CD1c-positive myeloid dendritic cell (primary cell): ENCODE measurements around the gene ENTPD1.
A peak's percentile ranks its signal among the peaks of the same experiment; 100 is the strongest.
"Not testable (repeated sequence)": the region's sequence is repeated elsewhere in the genome, so short reads cannot be mapped to it uniquely, and the experiment has no call there.

Experiments used
- DNase-seq: peaks from one replicate; pipeline ENCODE4 v3.0.0-alpha.2; 2016; ENCODE audit errors: extremely low spot score

ENTPD1 gene

DNA sequence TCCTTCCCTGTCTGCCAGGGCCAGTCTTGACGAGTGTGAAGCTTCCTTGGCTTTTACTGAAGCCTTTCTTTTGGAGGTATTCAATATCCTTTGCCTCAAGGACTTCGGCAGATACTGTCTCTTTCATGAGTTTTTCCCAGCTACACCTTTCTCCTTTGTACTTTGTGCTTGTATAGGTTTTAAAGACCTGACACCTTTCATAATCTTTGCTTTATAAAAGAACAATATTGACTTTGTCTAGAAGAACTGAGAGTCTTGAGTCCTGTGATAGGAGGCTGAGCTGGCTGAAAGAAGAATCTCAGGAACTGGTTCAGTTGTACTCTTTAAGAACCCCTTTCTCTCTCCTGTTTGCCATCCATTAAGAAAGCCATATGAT is 110.5 kb downstream of the ENTPD1 start:
- DNase-seq = no peak

DNA sequence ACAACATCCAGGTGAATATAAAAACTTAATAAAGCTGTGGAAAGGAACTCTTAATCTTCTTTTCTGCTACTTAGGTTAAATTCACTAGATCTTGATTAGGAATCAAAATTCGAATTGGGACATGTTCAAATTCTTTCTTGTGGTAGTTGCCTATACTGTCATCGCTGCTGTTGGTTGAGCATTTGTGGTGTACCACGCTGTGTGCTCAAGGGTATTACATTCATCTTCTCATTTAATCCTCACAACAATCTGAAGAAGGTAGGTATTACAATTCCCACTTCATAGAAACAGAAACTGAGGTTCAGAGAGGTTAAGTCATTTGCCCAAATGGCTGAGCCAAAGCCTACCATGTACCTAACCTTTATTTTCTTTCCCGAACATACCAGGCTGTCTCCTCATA is 111.9 kb downstream of the ENTPD1 start:
- DNase-seq = no peak

DNA sequence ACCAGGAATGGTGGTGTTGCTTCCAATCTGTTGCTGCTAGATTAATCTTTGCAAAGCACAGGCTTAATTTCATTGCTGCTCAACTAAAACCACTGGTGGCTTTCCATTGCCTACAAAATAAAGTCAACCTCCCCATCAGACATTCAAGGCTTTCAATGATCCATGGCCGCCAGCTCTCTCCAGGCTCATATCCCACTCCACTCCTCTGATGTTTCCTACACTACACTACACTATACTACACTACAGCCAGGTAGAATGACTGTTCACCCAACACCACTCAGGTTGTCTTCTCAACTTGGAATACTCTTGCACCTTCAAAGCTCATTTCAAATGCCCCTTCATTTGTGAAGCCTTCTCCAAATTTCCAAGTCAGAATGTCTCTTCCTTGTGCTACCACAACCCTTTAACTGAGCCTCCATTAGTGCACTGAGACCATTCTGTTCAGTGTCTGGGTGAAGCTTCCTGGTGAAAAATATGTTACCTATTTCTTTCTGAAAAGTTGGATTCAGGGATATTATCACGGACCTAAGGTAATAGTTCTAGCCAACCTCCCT is 116.3 kb downstream of the ENTPD1 start:
- no peak for DNase-seq

DNA sequence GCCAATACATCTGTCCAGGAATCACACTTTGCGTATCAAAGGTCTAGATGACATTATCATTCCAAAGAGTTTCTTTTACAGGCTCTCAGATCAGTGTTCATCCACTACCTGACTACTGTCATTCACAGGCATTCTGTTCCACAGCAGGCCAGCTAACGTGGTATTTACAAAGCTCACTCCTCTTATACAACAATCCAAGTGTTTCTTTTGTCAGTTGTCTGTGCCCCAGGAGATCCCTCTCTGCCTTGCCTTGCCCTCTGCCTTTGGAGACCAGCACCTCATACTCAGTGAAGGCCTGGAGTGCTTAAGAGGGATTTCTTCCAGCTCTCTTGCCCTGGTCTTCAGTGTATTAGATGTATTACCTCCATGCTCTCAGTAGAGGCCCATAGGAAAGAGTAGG is 117.2 kb downstream of the ENTPD1 start:
- no peak for DNase-seq

DNA sequence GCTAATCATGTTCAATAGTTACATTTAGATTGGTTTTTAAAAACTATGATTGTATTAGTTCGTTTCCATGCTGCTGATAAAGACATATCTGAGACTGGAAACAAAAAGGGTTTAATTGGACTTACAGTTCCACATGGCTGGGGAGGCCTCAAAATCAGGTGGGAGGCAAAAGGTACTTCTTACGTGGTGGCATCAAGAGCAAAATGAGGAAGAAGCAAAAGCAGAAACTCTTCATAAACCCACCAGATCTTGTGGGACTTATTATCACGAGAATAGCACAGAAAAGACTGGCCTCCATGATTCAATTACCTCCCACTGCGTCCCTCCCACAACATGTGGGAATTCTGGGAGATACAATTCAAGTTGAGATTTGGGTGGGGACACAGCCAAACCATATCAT is 117.7 kb downstream of the ENTPD1 start:
- DNase-seq = no peak

DNA sequence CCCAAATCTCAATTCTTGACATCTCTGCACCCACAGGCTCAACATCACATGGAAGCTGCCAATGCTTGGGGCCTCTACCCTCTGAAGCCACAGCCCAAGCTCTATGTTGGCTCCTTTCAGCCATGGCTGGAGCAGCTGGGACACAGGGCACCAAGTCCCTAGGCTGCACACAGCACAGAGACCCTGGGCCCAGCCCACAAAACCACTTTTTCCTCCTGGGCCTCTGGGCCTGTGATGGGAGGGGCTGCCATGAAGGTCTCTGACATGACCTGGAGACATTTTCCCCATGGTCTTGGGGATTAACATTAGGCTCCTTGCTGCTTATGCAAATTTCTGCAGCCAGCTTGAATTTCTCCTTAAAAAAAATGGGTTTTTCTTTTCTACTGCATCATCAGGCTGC is 118.8 kb downstream of the ENTPD1 start:
- not testable (repeated sequence) for DNase-seq

DNA sequence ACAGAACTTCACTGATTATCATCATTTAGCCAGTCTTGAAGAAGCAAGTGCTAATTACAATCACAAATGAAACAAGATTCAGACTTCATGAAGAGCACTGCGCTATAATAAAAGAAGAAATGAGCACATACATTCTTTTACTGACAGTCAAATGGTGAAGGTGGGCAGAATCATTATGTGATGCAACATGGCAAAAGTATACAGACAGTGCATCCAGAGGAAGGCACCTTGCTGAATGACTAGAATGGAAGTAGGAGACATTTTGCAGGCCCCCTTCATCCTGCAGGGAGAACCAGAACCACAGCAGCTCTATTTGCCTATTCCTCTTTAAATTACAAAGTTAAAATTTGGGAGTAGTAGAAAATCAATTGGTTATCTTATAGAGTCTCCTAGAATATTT is 120.8 kb downstream of the ENTPD1 start:
- DNase-seq = no peak

DNA sequence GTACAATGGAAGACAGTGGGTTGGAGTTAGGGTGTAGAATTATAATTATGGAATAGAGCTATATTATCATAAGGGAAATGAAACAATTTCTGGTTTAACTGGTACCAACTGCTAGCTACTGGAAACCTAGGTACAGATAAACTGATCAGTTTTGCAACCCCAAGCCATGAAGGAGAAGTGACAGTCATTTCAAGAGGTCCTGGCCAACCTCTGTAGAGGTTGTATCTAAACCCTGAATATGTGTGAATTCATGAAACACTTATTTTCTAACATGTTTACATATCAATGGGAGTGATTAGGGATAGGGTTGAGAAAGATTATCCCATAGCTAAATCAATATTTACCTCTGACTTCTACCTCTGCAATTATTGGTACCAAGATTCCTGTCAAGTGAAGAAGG is 121.9 kb downstream of the ENTPD1 start:
- peak; percentile 16 for DNase-seq

DNA sequence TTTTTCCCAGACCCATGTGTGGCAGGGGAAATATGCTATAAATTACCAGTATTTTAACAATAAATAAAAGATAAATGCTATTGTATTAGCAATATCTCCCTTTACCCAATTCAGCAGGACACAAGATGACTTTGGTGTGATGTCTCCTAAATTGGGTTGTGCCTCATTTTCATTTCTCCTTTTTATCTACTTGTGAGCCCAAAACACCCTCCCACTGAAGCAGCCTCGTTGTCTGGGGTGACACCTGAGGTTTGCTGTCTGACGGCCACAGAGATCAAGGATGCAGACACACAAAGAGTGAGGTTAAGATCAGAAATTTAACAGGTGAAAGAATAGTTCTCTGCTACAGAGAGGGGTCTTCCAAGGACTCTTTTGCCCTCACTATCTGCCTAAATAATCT is 124.7 kb downstream of the ENTPD1 start:
- no peak for DNase-seq

DNA sequence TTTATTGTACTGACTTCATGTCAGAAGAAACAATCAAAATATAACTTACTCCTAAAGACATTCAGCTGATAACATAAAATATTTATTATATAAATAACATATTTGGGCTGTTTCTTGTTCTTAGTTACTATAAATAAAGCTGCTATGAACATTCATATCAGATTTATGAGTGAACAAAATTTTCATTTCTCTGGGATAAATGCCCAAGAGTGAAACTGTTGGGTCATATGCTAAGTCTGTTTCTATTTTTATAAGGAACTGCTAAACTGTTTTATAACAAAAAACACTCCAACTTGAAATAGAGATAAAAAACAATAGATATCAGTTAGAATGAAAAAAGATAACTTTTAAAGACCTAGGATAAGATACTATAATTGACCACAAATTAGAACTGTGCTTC is 125.4 kb downstream of the ENTPD1 start:
- no peak for DNase-seq

DNA sequence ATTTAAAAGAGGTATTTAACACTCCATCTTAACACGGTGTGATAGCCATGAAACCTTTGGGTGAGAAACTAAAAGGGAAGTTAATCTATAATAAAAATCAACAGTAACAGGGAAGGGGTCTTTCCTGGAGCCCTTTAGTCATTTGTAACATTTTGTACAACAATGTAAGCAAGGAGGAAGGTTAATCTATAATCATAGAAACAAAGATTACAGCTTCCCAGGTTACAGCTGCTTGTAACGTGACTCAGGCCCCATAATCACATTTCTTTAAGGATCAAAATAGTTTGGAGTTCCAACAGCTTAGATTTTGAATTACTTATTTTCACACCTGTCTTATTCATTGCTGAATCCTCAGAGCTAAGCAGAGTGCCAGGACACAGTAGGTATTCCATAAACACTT is 133.9 kb downstream of the ENTPD1 start:
- no peak for DNase-seq

DNA sequence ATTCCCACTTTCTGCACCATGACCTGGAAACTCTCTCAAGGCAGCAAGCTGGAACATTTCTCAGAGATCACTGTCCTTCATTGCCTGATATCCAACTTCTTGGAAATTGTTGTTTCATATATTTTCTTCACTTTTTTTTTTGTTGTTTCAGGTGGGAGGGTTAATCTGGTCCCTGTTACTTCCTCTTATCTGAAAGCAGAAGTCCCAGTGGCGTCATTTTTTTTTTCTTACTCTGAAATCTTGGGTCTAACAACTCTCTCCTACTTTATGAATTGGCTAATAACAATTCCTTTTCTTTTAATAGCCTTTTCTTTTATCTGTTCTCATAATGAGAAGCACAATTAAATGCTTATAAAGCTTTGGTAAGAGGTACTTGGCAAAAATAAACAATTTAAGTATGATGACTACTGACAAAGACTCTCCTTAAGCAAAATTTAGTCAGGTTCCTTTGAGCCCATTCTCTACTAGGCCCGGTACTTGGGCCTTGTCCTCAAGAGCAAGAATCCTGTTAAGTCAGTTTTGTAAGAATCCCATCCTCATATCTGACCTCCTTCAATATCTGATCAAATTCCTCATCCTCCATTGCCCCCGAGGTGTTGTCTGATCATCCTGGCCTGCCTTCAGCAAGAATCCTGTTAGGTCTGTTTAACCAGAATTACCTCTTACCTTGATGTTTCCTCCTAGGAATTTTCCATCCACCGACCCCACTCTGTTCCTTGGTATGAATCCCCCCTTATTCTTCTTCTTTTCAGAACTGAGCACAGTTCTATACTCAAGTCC is 140.3 kb downstream of the ENTPD1 start:
- peak; percentile 79 for DNase-seq

DNA sequence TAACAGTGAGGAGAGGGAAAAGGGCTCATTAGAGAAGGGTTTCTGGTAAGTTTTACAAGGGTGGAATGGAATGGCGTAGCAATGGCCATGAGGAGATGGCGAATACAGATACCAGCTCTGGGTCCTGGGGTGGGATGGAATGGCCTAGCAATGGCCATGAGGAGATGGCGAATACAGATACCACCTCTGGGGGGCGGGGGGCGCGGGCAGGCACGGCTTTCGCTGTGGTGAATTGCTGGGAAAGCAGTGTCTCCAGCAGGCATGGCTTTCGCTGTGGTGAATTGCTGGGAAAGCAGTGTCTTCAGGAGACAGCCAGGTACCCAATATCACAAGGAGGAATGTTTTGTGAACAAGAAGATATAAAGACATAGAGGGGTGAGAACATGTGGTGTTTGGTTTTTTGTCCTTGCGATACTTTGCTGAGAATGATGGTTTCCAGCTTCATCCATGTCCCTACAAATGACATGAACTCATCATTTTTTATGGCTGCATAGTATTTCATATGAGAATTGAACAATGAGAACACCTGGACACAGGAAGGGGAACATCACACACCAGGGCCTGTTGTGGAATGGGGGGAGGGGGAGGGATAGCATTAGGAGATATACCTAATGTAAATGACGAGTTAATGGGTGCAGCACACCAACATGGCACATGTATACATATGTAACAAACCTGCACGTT is 150.1 kb downstream of the ENTPD1 start:
- not testable (repeated sequence) for DNase-seq

DNA sequence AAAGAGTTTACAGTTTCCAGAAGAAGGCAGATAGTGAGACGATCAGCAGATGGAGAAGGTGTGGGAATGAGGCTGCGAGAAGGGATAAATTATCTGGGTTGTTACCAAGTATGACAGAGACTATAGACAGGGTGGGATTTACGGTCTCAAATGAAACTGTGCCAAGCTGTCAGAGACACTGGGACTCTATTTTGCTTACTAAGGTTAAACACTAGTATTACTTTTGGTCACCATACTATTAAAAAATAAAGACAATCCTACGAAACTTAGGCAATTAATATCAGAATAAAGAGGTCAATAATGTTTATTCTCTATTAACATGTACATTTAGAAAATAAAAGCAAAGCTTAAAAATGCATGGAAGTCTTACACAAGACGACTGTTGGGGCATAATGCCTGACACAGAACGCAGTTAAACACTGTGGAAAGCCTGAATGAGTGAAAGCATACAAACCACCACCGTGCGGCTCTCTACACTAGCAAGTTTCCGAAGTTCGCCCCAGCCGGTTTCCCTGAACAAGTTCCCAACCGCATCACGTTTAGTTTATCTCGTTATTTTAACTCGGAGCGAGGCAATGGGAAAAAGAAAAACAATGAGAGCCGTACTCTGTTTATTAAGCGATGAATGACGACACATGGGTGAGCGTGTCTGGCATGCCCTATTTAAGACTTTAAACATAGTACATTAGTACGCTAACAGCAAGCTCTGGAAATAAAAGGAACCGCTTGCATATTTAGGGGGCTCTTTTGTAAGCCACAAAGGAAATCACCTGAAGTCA is 150.9 kb downstream of the ENTPD1 start:
- DNase-seq = peak; percentile 26

DNA sequence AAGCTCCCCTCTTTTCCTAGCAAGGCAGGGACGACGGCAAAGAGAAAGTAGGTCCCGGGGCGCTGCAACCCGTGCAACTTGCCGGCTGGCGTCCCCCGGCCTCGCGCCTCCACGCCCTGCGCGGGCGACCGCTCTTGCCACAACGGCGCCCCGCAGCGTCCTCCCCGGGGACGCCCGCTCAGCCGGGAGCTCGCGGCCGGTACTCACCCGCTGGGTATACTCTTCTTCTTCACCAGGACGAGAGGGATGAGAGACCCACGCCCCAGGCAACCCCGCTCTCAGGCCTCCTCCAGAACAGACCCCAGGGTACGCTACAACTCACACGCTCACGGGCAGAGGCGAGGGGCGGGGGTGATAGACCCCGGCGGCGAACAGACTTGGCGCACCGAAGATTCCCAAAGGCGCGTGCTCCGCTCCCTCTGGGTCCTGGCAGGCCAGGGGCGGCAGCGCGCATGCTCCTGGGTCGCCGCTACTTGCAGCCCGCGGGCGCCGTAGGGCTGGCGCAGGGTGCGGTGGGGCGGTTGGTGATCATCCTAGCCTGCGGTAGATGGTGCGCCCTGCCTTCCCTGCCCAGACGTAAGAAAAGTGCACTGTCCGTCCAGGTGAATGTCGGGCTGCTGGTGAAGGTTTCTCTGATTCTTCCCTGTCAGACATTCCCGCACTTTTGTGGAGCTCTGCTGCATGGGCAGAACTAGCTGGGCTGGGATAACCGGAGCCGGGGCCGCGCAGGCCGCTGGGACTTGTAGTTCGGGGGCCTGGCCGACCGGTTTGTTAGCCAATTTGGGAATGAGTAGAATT is 151.7 kb downstream of the ENTPD1 start, which contains the start of gene CC2D2B:
Gene CC2D2B, plus strand, starts transcription at position 520 of the 798 bp plus-strand sequence. CDS start 3,349 bp downstream, outside the sequence.
- DNase-seq = peak; percentile 69

DNA sequence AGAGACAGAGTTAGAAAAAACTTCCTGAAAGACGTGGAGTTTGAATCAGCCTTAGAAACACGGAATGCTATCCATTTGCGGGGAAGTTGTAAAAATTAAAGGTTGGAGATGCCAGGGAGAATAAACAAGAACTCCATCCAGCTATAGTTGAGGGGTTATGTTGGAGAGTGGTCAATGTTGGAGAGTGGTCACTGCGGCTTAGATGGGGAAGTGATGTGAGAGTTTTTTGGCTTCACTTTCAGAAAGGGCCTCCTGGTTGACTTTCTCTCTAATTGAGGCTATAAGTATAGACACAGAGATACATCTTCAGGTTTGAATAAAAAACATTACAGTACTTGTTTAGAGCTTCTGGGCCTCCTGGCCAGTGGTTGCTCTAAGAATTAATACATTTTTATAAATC is 152.5 kb downstream of the ENTPD1 start:
- DNase-seq = no peak

DNA sequence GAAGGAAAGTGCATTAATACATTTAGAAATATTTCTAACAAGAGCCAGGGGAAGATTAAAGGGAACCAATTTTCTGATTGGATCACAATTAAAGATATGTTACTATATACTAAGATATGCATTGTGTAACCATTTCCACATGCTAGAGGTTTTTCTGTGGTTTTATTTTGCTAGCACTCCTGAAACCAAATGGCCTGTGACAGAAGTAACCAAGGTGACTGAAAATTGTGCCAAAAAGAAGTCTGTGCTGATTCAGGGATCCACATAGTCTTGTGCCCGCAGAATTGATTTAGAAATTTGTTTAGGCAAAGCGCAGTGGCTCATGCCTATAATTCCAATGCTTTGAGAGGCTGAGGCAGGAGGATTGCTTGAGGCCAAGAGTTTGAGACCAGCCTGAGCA is 153.6 kb downstream of the ENTPD1 start:
- DNase-seq = no peak

DNA sequence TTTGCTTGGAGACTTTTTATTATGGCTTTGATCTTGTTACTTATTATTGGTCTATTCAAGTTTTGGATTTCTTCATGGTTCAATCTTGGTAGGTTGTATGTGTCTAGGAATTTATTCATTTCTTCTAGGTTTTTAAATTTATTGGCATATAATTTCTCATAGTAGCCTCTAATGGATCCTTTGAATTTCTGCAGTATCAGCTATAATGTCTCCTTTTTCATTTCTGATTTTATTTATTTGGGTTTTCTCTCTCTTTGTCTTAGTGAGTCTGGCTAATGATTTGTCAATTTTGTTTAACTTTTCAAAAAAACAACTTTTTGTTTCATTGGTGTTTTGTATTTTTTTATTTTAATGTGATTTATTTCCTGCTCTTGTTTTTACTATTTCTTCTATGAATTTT is 160.1 kb downstream of the ENTPD1 start:
- DNase-seq = not testable (repeated sequence)
